Embryonic facial prominence (tissue), 1 donor: ENCODE data around the gene PARP15.

Source experiments
- DNase-seq: peaks from one replicate; pipeline ENCODE4 v3.0.0-alpha.2; 2016; ENCODE audit errors: extremely low spot score

Gene PARP15

GRCh38 chr3:122572940-122573412 lies 4.5 kb upstream of the PARP15 start:
- DNase-seq = no peak

GRCh38 chr3:122576174-122576940 lies 1.1 kb upstream of the PARP15 start:
- DNase-seq = no peak

GRCh38 chr3:122578069-122578740 lies 755 bp downstream of the PARP15 start:
- no peak for DNase-seq

GRCh38 chr3:122580470-122580869 lies 3.0 kb downstream of the PARP15 start:
- no peak for DNase-seq

GRCh38 chr3:122581622-122582021 lies 4.2 kb downstream of the PARP15 start:
- DNase-seq = no peak

- no peak for DNase-seq
Observed at GRCh38 chr3:122582390-122582789, 4.9 kb downstream of the PARP15 start.

GRCh38 chr3:122586098-122586497 lies 8.6 kb downstream of the PARP15 start:
- DNase-seq = no peak

GRCh38 chr3:122586773-122587485 lies 9.5 kb downstream of the PARP15 start:
- no peak for DNase-seq

GRCh38 chr3:122587572-122587971 lies 10.1 kb downstream of the PARP15 start:
- DNase-seq = no peak

- no peak for DNase-seq
Observed at GRCh38 chr3:122589297-122589696, 11.8 kb downstream of the PARP15 start.

- DNase-seq = no peak
Observed at GRCh38 chr3:122590610-122591009, 13.2 kb downstream of the PARP15 start.

GRCh38 chr3:122594025-122594424 lies 16.6 kb downstream of the PARP15 start:
- no peak for DNase-seq

GRCh38 chr3:122598151-122598550 lies 20.7 kb downstream of the PARP15 start:
- no peak for DNase-seq

GRCh38 chr3:122598556-122598955 lies 21.1 kb downstream of the PARP15 start:
- DNase-seq = no peak

- DNase-seq = no peak
Observed at GRCh38 chr3:122602011-122602710, 24.7 kb downstream of the PARP15 start.

- no peak for DNase-seq
Observed at GRCh38 chr3:122603056-122603455, 25.6 kb downstream of the PARP15 start.

GRCh38 chr3:122606330-122606729 lies 28.9 kb downstream of the PARP15 start:
- DNase-seq = no peak

- DNase-seq = no peak
Observed at GRCh38 chr3:122608916-122609315, 31.5 kb downstream of the PARP15 start.

GRCh38 chr3:122609798-122610559 lies 32.5 kb downstream of the PARP15 start:
- DNase-seq = no peak

GRCh38 chr3:122612696-122613095 lies 35.2 kb downstream of the PARP15 start:
- DNase-seq = no peak

- DNase-seq = no peak
Observed at GRCh38 chr3:122615303-122615702, 37.9 kb downstream of the PARP15 start.
